Testis (tissue), 3 donors: Measurements from ENCODE around the gene SIL1. TPM values are rescaled to one million over a fixed set of nuclear protein-coding genes. Genes with fewer than 3 reads are reported as not detected.
"Not testable (repeated sequence)": the region's sequence is repeated elsewhere in the genome, so short reads cannot be mapped to it uniquely, and the experiment has no call there.

Experiments
- DNase-seq: peaks from one replicate; pipeline ENCODE4 v3.0.0-alpha.2; 2019
- H3K27ac ChIP-seq, 2 donors: fragments of 200-600 bp; sonication (generic); one replicate each; pipeline ENCODE4 v1.5.1; 2019
- H3K27me3 ChIP-seq: fragments of 200-600 bp; sonication (generic); one replicate; pipeline ENCODE4 v1.5.1; 2019
- H3K36me3 ChIP-seq: fragments of 200-600 bp; sonication (generic); one replicate; pipeline ENCODE4 v1.5.1; 2017; ENCODE audit warnings: low read depth; ENCODE audit errors: missing control alignments
- H3K4me1 ChIP-seq: fragments of 200-600 bp; sonication (generic); one replicate; pipeline ENCODE4 v1.5.1; 2019
- H3K4me3 ChIP-seq, 2 donors: fragments of 200-600 bp; sonication (generic); one replicate each; pipeline ENCODE4 v1.5.1; 2017 to 2019
- H3K9me3 ChIP-seq: fragments of 200-600 bp; sonication (generic); one replicate; pipeline ENCODE4 v1.5.1; 2017
- CTCF ChIP-seq, 3 experiments: fragments of 450-650 bp in 2 of 3; fragments of 200-600 bp in 1 of 3; sonication (generic) in 1 of 3; IDR thresholded peaks; one replicate each; pipeline ENCODE4 v1.5.1; 2016 to 2019; ENCODE audit warnings: antibody characterized with exemption in 3 of 3, mild to moderate bottlenecking in 2 of 3, moderate library complexity in 1 of 3
- POLR2A ChIP-seq: fragments of 450-650 bp; IDR thresholded peaks from one replicate; pipeline ENCODE4 v1.6.1; 2017; ENCODE audit warnings: antibody characterized with exemption, mild to moderate bottlenecking, moderate library complexity
- WGBS, 2 donors: methylation state at CpG; one replicate each; pipeline ENCODE4 v1.1.5; 2018; 5-methylcytosine and 5-hydroxymethylcytosine counted together
- intact Hi-C: fragments of 100-400 bp; cut with DNase I; formaldehyde crosslinking; loops from one replicate; pipeline ENCODE4 v1.15.1; 2023; ENCODE audit warnings: low total_unique reads
- polyA plus RNA-seq: library from polyadenylated mRNA; stranded (reverse); fragments of 350-450 nt; fragmentation: Illumina TruSeq; extraction: RNeasy Lipid Tissue Mini Kit (QIAGEN cat#74804); gene quantifications from one replicate; pipeline ENCODE4 v1.2.3, GENCODE V29; 2014; ENCODE audit warnings: low read depth, low replicate concordance; ENCODE audit not compliant: insufficient read depth
- total RNA-seq, 2 donors: library from RNA; depleted of rRNA; stranded (reverse); fragments of >200 nt; gene quantifications; one replicate each; pipeline ENCODE4 v1.2.3, GENCODE V29; 2016

SIL1 gene
- total and polyA plus RNA-seq, 3 donors from 2014 or later, result 86.5 to 116 (median 98.2) TPM

- H3K27ac ChIP-seq, result no peak overlapping the region
- no peaks in the 10 kb centered on the region for H3K36me3 ChIP-seq
- intact Hi-C loops, result no loop called here
- 81 to 87% methylated on average over 4 of the region's 4 CpGs for WGBS, 2 donors
- no peak for DNase-seq
- H3K27me3 ChIP-seq, result no peaks in the 10 kb centered on the region
- H3K9me3 ChIP-seq, result no peaks in the 10 kb centered on the region
- no peaks in the 10 kb centered on the region for H3K4me1 ChIP-seq
- H3K4me3 ChIP-seq, result no peak overlapping the region
- TF ChIP-seq CTCF (IDR thresholded peaks at IDR 0.05), result no peak
- TF ChIP-seq POLR2A, result no peak
Observed at GRCh38 chr5:139043157-139043905, 154.8 kb downstream of the SIL1 start.

- no peak for TF ChIP-seq CTCF (IDR thresholded peaks at IDR 0.05)
- TF ChIP-seq POLR2A, result no peak
- intact Hi-C loops, result no loop called here
- H3K27ac ChIP-seq, result no peak overlapping the region
- no peaks in the 10 kb centered on the region for H3K27me3 ChIP-seq
- H3K36me3 ChIP-seq, result no peaks in the 10 kb centered on the region
- no peak for DNase-seq
- H3K9me3 ChIP-seq, result no peaks in the 10 kb centered on the region
- H3K4me1 ChIP-seq, result no peaks in the 10 kb centered on the region
- 96 to 100% methylated on average over 1 of the region's 1 CpG for WGBS, 2 donors
- no peak overlapping the region for H3K4me3 ChIP-seq
Observed at GRCh38 chr5:139040081-139040480, 158.1 kb downstream of the SIL1 start.

GRCh38 chr5:139038613-139039305, 159.4 kb downstream of the SIL1 start:
- no peaks in the 10 kb centered on the region for H3K27me3 ChIP-seq
- no peak for TF ChIP-seq POLR2A
- no peak for TF ChIP-seq CTCF (IDR thresholded peaks at IDR 0.05)
- H3K4me3 ChIP-seq, result no peak overlapping the region
- no peaks in the 10 kb centered on the region for H3K36me3 ChIP-seq
- no peak overlapping the region for H3K27ac ChIP-seq
- DNase-seq, result no peak
- intact Hi-C loops, result no loop called here
- H3K9me3 ChIP-seq, result no peaks in the 10 kb centered on the region
- H3K4me1 ChIP-seq, result no peaks in the 10 kb centered on the region
- WGBS, 2 donors, result 76 to 80% methylated on average over 5 to 7 of the region's 7 CpGs

- no peak for DNase-seq
- no peaks in the 10 kb centered on the region for H3K27me3 ChIP-seq
- TF ChIP-seq CTCF (IDR thresholded peaks at IDR 0.05) (no peak), POLR2A (no peak)
- H3K9me3 ChIP-seq, result no peaks in the 10 kb centered on the region
- H3K4me3 ChIP-seq, result no peak overlapping the region
- no peaks in the 10 kb centered on the region for H3K36me3 ChIP-seq
- no peak overlapping the region for H3K27ac ChIP-seq
- WGBS, 2 donors, result 92 to 98% methylated on average over 3 of the region's 3 CpGs
- intact Hi-C loops, result no loop called here
- H3K4me1 ChIP-seq, result no peaks in the 10 kb centered on the region
Observed at GRCh38 chr5:139037732-139038131, 160.4 kb downstream of the SIL1 start.

- H3K9me3 ChIP-seq, H3K27me3 ChIP-seq, H3K36me3 ChIP-seq, intact Hi-C loops, H3K27ac ChIP-seq, H3K4me1 ChIP-seq, H3K4me3 ChIP-seq, DNase-seq: not testable (repeated sequence)
- WGBS, 2 donors, result 75 to 78% methylated on average over 3 of the region's 3 CpGs
Observed at GRCh38 chr5:139036332-139036731, 161.8 kb downstream of the SIL1 start.
